ENCODE results near the gene FURIN. TPM values are rescaled to one million over a fixed set of nuclear protein-coding genes. Genes with fewer than 3 reads are reported as not detected.
"Not testable (repeated sequence)": the region's sequence is repeated elsewhere in the genome, so short reads cannot be mapped to it uniquely, and the experiment has no call there.

FURIN gene
- total RNA-seq, 1 donor from 2014 or later: 33.8 TPM

DNA sequence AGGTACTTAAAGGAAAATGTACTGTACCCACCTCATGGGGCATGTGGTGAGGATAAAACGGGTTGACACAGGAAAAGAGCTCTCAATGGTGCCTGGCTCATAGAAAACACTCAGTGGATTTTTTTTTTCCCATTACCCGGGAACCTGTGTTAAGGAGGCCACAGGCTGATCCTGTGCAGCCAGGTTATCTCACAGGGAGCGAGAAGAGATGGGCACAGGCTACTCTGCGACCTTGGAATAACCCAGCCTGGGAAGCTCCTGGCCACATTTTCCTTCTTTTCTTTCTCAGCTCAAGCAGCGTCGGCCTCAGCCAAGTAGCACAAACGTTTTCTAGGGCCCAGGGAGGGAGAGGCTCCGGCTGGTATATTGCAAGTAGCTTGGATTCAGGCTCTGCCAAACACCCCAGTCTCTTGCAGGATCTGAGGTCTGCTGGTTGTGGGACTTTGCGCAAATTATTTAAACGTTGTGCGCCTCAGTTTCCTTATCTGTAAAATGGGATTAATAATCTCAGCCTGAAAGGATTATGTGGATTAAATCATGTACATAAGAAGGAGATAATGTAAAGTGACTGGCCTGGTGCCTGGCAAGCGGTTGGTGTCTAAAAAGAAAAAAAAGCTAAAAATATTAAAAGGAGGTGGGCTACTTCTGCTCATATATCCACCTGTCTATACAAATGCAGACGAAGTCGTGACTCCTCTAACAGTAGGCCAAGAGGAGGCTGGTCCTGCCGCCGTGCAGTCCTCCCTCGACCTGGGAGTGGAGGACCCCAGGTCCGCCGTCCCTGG lies 2.2 kb downstream of the FURIN start:
- DNase-seq (ENCODE audit: low spot score): no peak

GRCh38 chr15:90871139-90871715 lies 2.8 kb downstream of the FURIN start:
- no peak for DNase-seq (ENCODE audit: low spot score)

DNA sequence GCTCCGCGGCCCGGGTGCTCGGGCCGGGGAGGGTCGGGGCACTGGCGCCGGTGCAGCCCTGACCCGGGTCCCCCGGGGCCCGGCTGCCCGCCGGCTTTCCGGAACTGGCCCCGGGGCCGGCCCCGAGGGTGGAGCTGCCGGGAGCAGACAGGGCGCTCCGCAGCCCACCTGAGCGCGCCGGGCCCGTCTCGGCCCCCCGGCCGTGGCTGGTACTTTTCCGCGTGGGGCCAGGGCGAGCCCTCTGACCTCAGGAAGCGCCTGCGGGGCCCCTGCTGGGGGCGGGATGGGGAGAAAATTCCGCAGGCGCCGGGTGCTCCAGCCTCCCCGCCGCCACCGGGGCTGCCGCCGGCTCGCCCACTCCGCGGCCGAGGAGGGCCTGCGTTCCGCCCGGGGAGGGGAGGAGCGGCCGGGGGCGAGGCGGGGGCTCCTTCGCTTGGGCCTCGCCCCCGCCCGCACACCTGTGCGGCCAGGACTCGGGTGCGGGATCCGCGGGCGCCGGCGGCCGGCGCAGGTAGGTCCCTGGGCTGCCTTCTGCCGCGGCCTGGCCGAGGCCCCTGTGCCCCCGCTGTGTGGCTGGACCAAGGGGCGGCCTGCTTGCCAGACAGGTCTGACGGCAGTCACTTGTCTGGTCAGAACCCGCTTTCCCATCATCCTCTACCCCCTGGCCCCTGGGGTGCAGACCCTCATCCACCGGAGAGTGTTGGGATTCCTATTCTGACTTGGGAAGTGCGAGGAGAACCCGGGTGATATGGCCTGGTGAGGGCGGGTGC lies 3.5 kb downstream of the FURIN start:
- DNase-seq (ENCODE audit: low spot score): no peak

- DNase-seq (ENCODE audit: low spot score): no peak
Observed at GRCh38 chr15:90872486-90873184, 4.2 kb downstream of the FURIN start.

GRCh38 chr15:90873488-90873997 lies 5.2 kb downstream of the FURIN start:
- DNase-seq (ENCODE audit: low spot score): no peak

GRCh38 chr15:90873998-90874605 lies 5.7 kb downstream of the FURIN start:
- DNase-seq (ENCODE audit: low spot score): peak; percentile 57

DNA sequence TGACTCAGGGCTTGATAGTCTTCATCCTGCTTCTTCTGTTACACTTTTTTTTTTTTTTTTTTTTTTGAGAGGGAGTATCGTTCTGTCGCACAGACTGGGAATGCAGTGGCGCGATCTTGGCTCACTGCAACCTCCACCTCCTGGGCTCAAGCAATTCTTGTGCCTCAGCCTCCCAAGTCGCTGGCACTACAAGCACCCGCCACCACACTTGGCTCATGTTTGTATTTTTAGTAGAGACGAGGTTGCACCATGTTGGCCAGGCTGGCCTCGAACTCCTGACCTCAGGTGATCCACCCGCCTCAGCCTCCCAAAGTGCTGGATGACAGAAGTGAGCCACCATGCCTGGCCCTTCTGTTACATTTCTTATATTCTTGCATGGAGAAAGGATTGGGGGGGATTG lies 6.6 kb downstream of the FURIN start:
- DNase-seq (ENCODE audit: low spot score): not testable (repeated sequence)

DNA sequence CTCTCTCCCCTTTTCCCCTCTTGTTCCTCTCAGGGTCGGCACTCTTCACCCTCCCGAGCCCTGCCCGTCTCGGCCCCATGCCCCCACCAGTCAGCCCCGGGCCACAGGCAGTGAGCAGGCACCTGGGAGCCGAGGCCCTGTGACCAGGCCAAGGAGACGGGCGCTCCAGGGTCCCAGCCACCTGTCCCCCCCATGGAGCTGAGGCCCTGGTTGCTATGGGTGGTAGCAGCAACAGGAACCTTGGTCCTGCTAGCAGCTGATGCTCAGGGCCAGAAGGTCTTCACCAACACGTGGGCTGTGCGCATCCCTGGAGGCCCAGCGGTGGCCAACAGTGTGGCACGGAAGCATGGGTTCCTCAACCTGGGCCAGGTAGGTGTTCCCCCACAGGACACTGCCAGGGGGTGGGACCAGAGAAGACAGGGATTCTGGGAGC lies 7.2 kb downstream of the FURIN start:
- no peak for DNase-seq (ENCODE audit: low spot score)

DNA sequence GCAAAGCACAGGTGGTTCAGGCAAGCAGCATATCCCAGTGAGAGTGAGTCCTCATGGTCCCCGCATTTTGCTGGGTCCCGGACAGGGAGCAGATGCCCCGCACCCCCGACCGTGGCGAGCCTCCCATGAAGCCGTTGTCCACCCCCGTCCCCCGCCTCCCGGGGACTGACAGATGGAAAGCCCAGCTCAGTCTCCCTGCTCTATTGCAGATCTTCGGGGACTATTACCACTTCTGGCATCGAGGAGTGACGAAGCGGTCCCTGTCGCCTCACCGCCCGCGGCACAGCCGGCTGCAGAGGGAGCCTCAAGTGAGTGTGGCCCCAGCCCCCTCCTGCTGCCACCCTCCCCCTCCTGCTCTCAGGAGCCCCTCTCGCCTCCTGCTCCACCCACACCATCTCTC lies 7.7 kb downstream of the FURIN start:
- no peak for DNase-seq (ENCODE audit: low spot score)

GRCh38 chr15:90876512-90877170 lies 8.3 kb downstream of the FURIN start:
- DNase-seq (ENCODE audit: low spot score): no peak

DNA sequence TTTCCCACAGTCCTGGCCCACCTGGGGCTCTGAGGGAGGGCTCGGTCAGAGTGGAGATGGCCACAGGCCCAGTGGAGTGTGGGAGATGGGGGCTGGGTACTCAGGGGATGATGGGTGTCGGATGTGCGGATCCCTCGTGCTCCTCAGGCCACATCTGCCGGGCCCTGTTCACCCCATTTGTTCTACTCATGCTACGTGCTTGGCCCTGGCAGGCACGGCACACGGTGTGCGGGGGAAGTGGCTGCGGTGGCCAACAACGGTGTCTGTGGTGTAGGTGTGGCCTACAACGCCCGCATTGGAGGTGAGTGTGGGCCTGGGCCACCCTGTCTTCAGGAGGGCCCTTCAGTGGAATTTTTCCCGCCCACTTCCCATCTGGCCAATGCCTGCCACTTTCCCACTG lies 8.9 kb downstream of the FURIN start:
- no peak for DNase-seq (ENCODE audit: low spot score)

- DNase-seq (ENCODE audit: low spot score): no peak
Observed at GRCh38 chr15:90877996-90878395, 9.6 kb downstream of the FURIN start.

- no peak for DNase-seq (ENCODE audit: low spot score)
Observed at GRCh38 chr15:90878660-90879059, 10.3 kb downstream of the FURIN start.

DNA sequence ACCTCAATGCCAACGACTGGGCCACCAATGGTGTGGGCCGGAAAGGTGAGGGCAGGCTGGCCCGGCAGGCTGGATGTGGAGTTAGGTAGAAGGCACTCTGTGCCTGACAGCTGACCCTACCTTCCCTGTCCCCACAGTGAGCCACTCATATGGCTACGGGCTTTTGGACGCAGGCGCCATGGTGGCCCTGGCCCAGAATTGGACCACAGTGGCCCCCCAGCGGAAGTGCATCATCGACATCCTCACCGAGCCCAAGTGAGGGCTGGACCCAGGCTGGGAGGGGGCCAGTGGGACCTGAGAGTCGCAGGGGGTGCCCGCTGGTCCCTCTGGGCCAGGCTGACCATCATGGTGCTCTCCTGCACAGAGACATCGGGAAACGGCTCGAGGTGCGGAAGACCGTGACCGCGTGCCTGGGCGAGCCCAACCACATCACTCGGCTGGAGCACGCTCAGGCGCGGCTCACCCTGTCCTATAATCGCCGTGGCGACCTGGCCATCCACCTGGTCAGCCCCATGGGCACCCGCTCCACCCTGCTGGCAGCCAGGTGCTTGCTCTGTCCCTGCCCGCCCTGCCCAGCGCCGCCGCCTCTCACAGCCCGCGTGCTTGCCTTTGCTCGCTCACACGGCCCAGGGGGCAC lies 11.5 kb downstream of the FURIN start:
- no peak for DNase-seq (ENCODE audit: low spot score)

DNA sequence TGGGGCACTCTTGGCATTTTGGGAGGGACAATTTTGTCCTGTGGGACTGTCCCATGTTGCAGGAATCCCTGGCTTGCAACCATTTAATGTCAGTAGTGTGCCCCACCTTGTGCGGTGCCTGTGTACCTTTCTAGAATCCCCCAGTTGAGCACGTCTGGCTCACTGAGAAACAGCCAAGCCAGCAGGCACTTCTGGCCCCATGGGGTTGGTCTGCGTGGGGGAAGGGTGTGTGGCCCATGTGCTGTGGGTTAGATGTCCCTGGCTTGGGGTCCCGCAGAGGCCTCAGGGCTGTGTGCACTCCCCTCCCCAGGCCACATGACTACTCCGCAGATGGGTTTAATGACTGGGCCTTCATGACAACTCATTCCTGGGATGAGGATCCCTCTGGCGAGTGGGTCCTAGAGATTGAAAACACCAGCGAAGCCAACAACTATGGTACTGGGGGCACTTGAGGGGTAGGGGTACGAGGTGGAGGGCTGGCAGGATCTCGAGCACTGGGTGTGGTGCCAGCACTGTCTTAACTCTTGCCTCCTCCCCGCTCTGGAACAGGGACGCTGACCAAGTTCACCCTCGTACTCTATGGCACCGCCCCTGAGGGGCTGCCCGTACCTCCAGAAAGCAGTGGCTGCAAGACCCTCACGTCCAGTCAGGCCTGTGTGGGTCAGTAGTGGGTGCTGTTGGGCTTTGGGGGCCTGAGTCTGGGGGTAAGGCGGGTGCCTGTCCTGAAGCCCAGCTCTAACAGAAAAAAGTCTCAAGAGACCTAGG lies 12.2 kb downstream of the FURIN start:
- DNase-seq (ENCODE audit: low spot score): no peak

DNA sequence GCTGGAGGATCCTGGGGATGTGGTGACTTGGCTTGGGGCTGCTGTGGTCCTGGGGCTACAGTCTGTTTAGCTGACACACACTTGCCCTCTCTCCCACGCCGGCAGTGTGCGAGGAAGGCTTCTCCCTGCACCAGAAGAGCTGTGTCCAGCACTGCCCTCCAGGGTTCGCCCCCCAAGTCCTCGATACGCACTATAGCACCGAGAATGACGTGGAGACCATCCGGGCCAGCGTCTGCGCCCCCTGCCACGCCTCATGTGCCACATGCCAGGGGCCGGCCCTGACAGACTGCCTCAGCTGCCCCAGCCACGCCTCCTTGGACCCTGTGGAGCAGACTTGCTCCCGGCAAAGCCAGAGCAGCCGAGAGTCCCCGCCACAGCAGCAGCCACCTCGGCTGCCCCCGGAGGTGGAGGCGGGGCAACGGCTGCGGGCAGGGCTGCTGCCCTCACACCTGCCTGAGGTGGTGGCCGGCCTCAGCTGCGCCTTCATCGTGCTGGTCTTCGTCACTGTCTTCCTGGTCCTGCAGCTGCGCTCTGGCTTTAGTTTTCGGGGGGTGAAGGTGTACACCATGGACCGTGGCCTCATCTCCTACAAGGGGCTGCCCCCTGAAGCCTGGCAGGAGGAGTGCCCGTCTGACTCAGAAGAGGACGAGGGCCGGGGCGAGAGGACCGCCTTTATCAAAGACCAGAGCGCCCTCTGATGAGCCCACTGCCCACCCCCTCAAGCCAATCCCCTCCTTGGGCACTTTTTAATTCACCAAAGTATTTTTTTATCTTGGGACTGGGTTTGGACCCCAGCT lies 13.0 kb downstream of the FURIN start:
- DNase-seq (ENCODE audit: low spot score): no peak

- DNase-seq (ENCODE audit: low spot score): no peak
Observed at GRCh38 chr15:90881978-90882721, 13.8 kb downstream of the FURIN start.

Measured in mucosa of gallbladder (tissue), 1 donor.